ENCODE measurements around the gene QTRT2. TPM values are rescaled to one million over a fixed set of nuclear protein-coding genes. Genes with fewer than 3 reads are reported as not detected.

Gene QTRT2
- total RNA-seq, 2 experiments from 2014 or later = 23.0 to 27.8 TPM

DNA sequence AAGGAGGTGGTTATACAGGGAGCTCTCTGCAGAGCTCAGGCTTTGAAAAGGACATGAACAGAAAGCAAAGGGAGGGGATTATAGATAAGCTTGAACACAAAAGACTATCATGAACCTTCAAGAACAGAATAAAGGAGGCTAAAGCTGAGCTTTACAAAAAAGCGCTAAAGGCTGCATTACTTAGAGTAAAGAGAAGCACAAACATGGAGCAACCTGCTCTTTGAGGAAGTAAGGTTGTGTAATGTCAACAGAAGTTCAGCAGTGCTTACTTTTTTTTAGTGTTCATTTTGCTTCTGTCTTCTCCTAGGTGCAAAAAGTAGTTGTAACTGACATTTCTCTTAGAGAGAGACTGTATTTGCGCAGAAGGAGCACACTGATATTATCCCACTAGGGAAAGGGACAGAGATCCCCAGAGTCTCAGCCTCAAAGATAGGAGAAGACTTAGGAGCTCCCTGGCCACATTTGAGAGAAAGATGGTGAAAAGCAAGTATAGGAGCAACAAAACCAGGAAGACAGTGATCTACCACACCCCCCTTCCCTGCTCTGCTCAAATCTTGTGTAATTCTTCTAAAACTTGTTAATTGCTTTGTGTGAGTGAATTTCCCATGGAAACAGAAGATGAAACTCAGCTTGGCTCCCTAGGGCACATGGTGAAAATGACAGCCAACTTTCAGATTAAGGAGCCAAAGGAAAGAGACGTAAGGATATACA, 54.7 kb downstream of the QTRT2 start:
- CTCF ChIA-PET = interaction anchor here (0.6 kb wide), 1 partner anchor 999 kb away, joined by 4 read pairs; no protein-coding TSS in a partner anchor
- no peak overlapping the region for H3K27ac Mint-ChIP-seq
- no peaks in the 10 kb centered on the region for H3K36me3 Mint-ChIP-seq (ENCODE audit: low read depth)
- intact Hi-C loops (cut with micrococcal nuclease) = no loop called here
- no peaks in the 10 kb centered on the region for H3K4me1 Mint-ChIP-seq (ENCODE audit: low read depth)
- no peaks in the 10 kb centered on the region for H3K9me3 Mint-ChIP-seq
- H3K4me3 Mint-ChIP-seq = no peak overlapping the region
- DNase-seq = no peak
- H3K27me3 Mint-ChIP-seq (ENCODE audit: low read depth) = peaks cover 7% of the 10 kb centered on the region

DNA sequence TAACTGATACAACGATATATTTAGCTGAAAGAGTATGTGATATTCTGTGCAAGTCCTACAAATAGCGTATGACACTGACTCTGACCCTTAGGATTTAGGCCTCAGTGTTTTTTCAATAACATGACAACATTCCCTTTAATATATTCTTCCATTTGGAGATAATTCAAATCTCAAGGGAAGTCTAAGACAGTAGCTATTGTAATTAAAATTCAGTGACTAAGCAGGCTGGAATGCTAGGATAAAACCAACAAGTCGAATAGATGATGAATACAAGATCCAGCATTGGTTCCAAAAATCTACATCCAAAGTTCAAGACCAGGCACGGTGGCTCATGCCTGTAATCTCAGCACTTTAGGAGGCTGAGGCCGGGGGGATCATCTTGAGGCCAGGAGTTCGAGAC, 56.2 kb downstream of the QTRT2 start:
- no peaks in the 10 kb centered on the region for H3K4me1 Mint-ChIP-seq (ENCODE audit: low read depth)

GRCh38 chr3:114114719-114115118, 58.2 kb downstream of the QTRT2 start:
- Mint-ChIP-seq H3K27ac (no peak overlapping the region), H3K27me3 (ENCODE audit: low read depth) (peaks cover 4% of the 10 kb centered on the region), H3K4me1 (ENCODE audit: low read depth) (no peaks in the 10 kb centered on the region), H3K36me3 (ENCODE audit: low read depth) (no peaks in the 10 kb centered on the region), H3K9me3 (no peaks in the 10 kb centered on the region), H3K4me3 (no peak overlapping the region)
- DNase-seq = no peak
- CTCF ChIA-PET = no interaction called here
- intact Hi-C loops (cut with micrococcal nuclease) = no loop called here

More for the DNA sequence above, 56.2 kb downstream of the QTRT2 start:
- no peak for DNase-seq
- H3K9me3 Mint-ChIP-seq = no peaks in the 10 kb centered on the region
- no peak overlapping the region for H3K27ac Mint-ChIP-seq
- no peaks in the 10 kb centered on the region for H3K36me3 Mint-ChIP-seq (ENCODE audit: low read depth)
- no peak overlapping the region for H3K4me3 Mint-ChIP-seq
- CTCF ChIA-PET = interaction anchor here (0.8 to 1.4 kb wide), 3 partner anchors 14 to 177 kb away, joined by 3 read pairs; no protein-coding TSS in a partner anchor
- intact Hi-C loops (cut with micrococcal nuclease) = no loop called here
- H3K27me3 Mint-ChIP-seq (ENCODE audit: low read depth) = peaks cover 7% of the 10 kb centered on the region

GRCh38 chr3:114115143-114115542, 58.6 kb downstream of the QTRT2 start:
- Mint-ChIP-seq H3K27me3 (ENCODE audit: low read depth) (peaks cover 2% of the 10 kb centered on the region), H3K4me1 (ENCODE audit: low read depth) (no peaks in the 10 kb centered on the region), H3K4me3 (no peak overlapping the region), H3K36me3 (ENCODE audit: low read depth) (no peaks in the 10 kb centered on the region), H3K9me3 (no peaks in the 10 kb centered on the region), H3K27ac (no peak overlapping the region)
- CTCF ChIA-PET = no interaction called here
- no peak for DNase-seq
- intact Hi-C loops (cut with micrococcal nuclease) = no loop called here

DNA sequence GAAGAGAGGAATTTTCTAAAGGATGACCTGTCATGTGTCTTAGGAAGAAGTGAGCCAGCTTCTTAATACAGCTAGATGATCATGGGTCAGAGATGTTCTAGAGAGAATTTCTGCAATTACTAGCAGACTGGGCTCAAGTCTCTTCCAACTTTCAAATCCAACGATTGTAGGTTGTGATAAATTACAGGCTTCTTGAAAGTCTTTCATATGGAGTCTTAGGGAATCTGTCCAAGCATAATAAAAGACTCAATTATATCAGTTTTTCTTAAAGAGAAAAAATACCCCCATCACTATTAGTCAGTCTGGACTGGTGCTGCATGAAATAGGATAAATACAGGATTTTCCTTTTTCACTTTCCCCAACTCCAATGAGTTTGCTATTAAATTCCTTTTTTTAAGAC, 63.2 kb downstream of the QTRT2 start:
- H3K9me3 Mint-ChIP-seq = no peaks in the 10 kb centered on the region
- no peaks in the 10 kb centered on the region for H3K27me3 Mint-ChIP-seq (ENCODE audit: low read depth)
- H3K36me3 Mint-ChIP-seq (ENCODE audit: low read depth) = no peaks in the 10 kb centered on the region
- no peak overlapping the region for H3K4me3 Mint-ChIP-seq
- H3K27ac Mint-ChIP-seq = no peak overlapping the region
- CTCF ChIA-PET = no interaction called here
- no peak for DNase-seq
- no peaks in the 10 kb centered on the region for H3K4me1 Mint-ChIP-seq (ENCODE audit: low read depth)
- intact Hi-C loops (cut with micrococcal nuclease) = no loop called here

- H3K4me3 Mint-ChIP-seq = no peak overlapping the region
- H3K9me3 Mint-ChIP-seq = no peaks in the 10 kb centered on the region
- intact Hi-C loops (cut with micrococcal nuclease) = no loop called here
- CTCF ChIA-PET = no interaction called here
- no peaks in the 10 kb centered on the region for H3K27me3 Mint-ChIP-seq (ENCODE audit: low read depth)
- H3K36me3 Mint-ChIP-seq (ENCODE audit: low read depth) = no peaks in the 10 kb centered on the region
- DNase-seq = no peak
- H3K27ac Mint-ChIP-seq = no peak overlapping the region
- H3K4me1 Mint-ChIP-seq (ENCODE audit: low read depth) = no peaks in the 10 kb centered on the region
Observed at GRCh38 chr3:114120211-114120610, 63.7 kb downstream of the QTRT2 start.

DNA sequence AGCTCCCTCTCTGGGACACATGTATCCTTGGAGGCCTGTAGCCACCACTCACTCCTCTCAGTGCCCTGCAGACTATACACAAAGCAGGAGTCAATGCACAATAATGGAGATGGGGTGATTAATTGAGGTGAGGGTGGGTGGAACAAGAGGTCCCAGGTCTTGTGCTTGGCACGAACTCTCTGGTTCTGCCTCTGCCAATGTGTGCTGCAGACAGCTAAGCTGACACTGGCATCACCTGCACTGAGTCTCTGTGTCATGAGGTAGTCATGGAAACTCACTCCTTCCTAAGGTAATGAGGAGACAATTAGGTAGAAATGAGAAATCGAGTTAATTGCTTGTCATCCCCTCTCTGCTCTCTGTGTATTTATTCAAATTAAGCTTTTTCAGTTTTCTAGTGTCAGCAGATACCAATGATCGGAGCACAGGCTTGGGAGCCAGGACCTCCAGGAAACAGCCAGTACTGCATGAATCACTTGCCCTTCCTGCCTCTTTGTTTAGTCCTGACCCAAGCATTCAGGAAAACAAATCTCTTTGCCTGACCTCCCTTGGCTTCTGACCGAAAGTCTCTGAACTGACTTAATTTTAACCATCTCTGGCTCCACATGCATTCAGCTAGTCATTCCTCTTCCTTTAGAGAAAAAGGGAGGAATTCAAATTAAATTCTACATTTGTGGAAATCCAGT, 65.6 kb downstream of the QTRT2 start:
- no peaks in the 10 kb centered on the region for H3K27me3 Mint-ChIP-seq (ENCODE audit: low read depth)
- H3K4me1 Mint-ChIP-seq (ENCODE audit: low read depth) = no peaks in the 10 kb centered on the region
- H3K4me3 Mint-ChIP-seq = no peak overlapping the region
- no peak overlapping the region for H3K27ac Mint-ChIP-seq
- intact Hi-C loops (cut with micrococcal nuclease) = no loop called here
- no peaks in the 10 kb centered on the region for H3K9me3 Mint-ChIP-seq
- no peaks in the 10 kb centered on the region for H3K36me3 Mint-ChIP-seq (ENCODE audit: low read depth)
- CTCF ChIA-PET = interaction anchor here (0.6 kb wide), 1 partner anchor 72 kb away, joined by 4 read pairs; no protein-coding TSS in a partner anchor
- no peak for DNase-seq

DNA sequence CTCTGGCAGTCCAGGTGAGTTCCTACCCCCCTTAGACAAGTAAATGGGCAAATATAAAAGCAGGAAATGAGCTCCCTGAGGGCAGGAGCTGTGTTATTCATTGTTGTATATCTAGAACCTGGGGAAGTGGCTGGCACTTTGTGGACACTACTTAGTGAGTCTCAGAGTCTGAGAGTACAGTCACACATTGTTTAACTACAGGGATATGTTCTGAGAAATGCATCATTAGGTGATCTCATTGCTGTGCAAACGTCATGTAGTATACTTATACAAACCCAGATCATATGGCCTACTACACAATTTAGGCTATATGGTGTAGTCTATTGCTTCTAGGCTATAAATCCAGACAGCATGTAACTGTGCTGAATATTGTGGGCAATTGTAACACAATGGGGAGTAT, 69.9 kb downstream of the QTRT2 start:
- no peaks in the 10 kb centered on the region for H3K36me3 Mint-ChIP-seq (ENCODE audit: low read depth)
- H3K4me1 Mint-ChIP-seq (ENCODE audit: low read depth) = peaks cover 3% of the 10 kb centered on the region
- H3K27me3 Mint-ChIP-seq (ENCODE audit: low read depth) = no peaks in the 10 kb centered on the region
- no peaks in the 10 kb centered on the region for H3K9me3 Mint-ChIP-seq
- H3K4me3 Mint-ChIP-seq = no peak overlapping the region
- intact Hi-C loops (cut with micrococcal nuclease) = no loop called here
- H3K27ac Mint-ChIP-seq = no peak overlapping the region
- CTCF ChIA-PET = interaction anchor here (1.3 kb wide), 1 partner anchor 14 kb away, joined by 3 read pairs; no protein-coding TSS in a partner anchor
- DNase-seq = no peak

GRCh38 chr3:114127517-114127916, 71.0 kb downstream of the QTRT2 start:
- CTCF ChIA-PET = no interaction called here
- Mint-ChIP-seq H3K27ac (no peak overlapping the region), H3K9me3 (no peaks in the 10 kb centered on the region), H3K4me1 (ENCODE audit: low read depth) (peaks cover 3% of the 10 kb centered on the region), H3K27me3 (ENCODE audit: low read depth) (no peaks in the 10 kb centered on the region), H3K4me3 (no peak overlapping the region), H3K36me3 (ENCODE audit: low read depth) (no peaks in the 10 kb centered on the region)
- intact Hi-C loops (cut with micrococcal nuclease) = no loop called here
- no peak for DNase-seq

DNA sequence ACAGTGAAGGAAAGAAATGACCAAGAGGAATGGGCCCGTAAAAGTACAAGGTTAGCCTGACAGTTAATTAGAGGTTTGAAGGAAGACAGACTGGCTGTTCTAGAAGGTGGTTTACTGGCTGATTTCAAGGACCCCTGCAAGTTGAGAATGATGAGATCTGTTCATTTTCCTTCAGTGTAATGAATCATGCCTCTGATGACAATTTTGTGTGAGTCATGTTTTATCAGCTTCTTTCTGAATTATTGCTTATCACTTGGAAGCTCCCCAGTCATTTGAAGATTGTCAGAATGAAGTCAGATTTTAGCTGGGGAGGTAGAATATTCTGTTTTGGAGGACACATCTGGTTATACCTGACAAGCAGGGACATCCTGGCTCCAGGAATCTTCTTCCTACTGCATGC, 71.7 kb downstream of the QTRT2 start:
- Mint-ChIP-seq H3K4me1 (ENCODE audit: low read depth) (peaks cover 3% of the 10 kb centered on the region), H3K4me3 (no peak overlapping the region), H3K9me3 (no peaks in the 10 kb centered on the region), H3K27me3 (ENCODE audit: low read depth) (no peaks in the 10 kb centered on the region), H3K36me3 (ENCODE audit: low read depth) (no peaks in the 10 kb centered on the region), H3K27ac (no peak overlapping the region)
- intact Hi-C loops (cut with micrococcal nuclease) = no loop called here
- CTCF ChIA-PET = interaction anchor here (1.3 kb wide), 1 partner anchor 16 kb away, joined by 3 read pairs; no protein-coding TSS in a partner anchor
- DNase-seq = no peak

DNA sequence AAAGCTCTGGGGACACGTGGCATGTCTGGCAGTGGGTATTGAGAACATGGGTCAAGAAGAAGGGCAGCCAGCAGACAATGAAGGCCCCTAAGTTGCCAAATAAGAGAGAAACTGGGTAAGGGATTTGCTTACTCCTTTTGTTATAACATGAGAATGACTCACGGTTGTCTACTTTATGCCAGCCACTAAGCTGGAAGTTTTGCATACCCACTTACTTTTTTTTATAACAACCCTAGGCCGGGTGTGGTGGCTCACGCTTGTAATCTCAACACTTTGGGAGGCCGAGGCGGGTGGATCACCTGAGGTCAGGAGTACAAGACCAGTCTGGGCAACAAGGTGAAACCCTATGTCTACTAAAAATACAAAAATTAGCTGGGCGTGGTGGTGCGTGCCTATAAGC, 72.3 kb downstream of the QTRT2 start:
- H3K4me1 Mint-ChIP-seq (ENCODE audit: low read depth) = peaks cover 3% of the 10 kb centered on the region
- H3K36me3 Mint-ChIP-seq (ENCODE audit: low read depth) = no peaks in the 10 kb centered on the region
- H3K4me3 Mint-ChIP-seq = no peak overlapping the region
- CTCF ChIA-PET = interaction anchor here (1.3 kb wide), 1 partner anchor 16 kb away, joined by 3 read pairs; no protein-coding TSS in a partner anchor
- intact Hi-C loops (cut with micrococcal nuclease) = no loop called here
- H3K27ac Mint-ChIP-seq = no peak overlapping the region
- H3K27me3 Mint-ChIP-seq (ENCODE audit: low read depth) = no peaks in the 10 kb centered on the region
- no peak for DNase-seq
- H3K9me3 Mint-ChIP-seq = no peaks in the 10 kb centered on the region

GRCh38 chr3:114132500-114132899, 76.0 kb downstream of the QTRT2 start:
- no peak for DNase-seq
- no peak overlapping the region for H3K27ac Mint-ChIP-seq
- peaks cover 3% of the 10 kb centered on the region for H3K4me1 Mint-ChIP-seq (ENCODE audit: low read depth)
- no peaks in the 10 kb centered on the region for H3K9me3 Mint-ChIP-seq
- H3K36me3 Mint-ChIP-seq (ENCODE audit: low read depth) = no peaks in the 10 kb centered on the region
- CTCF ChIA-PET = no interaction called here
- intact Hi-C loops (cut with micrococcal nuclease) = no loop called here
- no peaks in the 10 kb centered on the region for H3K27me3 Mint-ChIP-seq (ENCODE audit: low read depth)
- no peak overlapping the region for H3K4me3 Mint-ChIP-seq

GRCh38 chr3:114133947-114134346, 77.4 kb downstream of the QTRT2 start:
- intact Hi-C loops (cut with micrococcal nuclease) = no loop called here
- Mint-ChIP-seq H3K9me3 (no peaks in the 10 kb centered on the region), H3K27ac (no peak overlapping the region), H3K27me3 (ENCODE audit: low read depth) (no peaks in the 10 kb centered on the region), H3K4me3 (no peak overlapping the region), H3K36me3 (ENCODE audit: low read depth) (no peaks in the 10 kb centered on the region), H3K4me1 (ENCODE audit: low read depth) (no peaks in the 10 kb centered on the region)
- CTCF ChIA-PET = no interaction called here
- DNase-seq = no peak

All from activated naive CD4-positive, alpha-beta T cell treated with anti-CD3 and anti-CD28 coated beads for 36 hours (primary cell).